Smooth muscle cell (in vitro differentiated cells): Measurements from ENCODE around the gene LLGL2. TPM values are rescaled to one million over a fixed set of nuclear protein-coding genes. Genes with fewer than 3 reads are reported as not detected.

Experiments
- DNase-seq: peaks from one replicate; lab custom pipeline; 2025; ENCODE audit not compliant: unreplicated experiment; lab: John Stamatoyannopoulos, UW
- H2AFZ ChIP-seq: fragments of 200-600 bp; sonication (generic); 2 replicates; pipeline ENCODE4 v1.6.0; 2016; ENCODE audit warnings: antibody characterized with exemption, low read depth, mild to moderate bottlenecking
- H3F3A ChIP-seq: fragments of 200-600 bp; sonication (generic); 2 replicates; pipeline ENCODE4 v1.6.0; 2017; ENCODE audit warnings: antibody characterized with exemption, low read depth
- H3K27ac ChIP-seq: fragments of 200-600 bp; sonication (generic); 2 replicates; pipeline ENCODE4 v1.5.1; 2016; ENCODE audit warnings: low read depth, mild to moderate bottlenecking
- H3K27me3 ChIP-seq: fragments of 200-600 bp; sonication (generic); 2 replicates; pipeline ENCODE4 v1.6.1; 2016; ENCODE audit warnings: low read depth, mild to moderate bottlenecking
- H3K36me3 ChIP-seq: fragments of 200-600 bp; sonication (generic); 2 replicates; pipeline ENCODE4 v1.5.1; 2016; ENCODE audit warnings: low read depth
- H3K4me1 ChIP-seq: fragments of 200-600 bp; sonication (generic); 2 replicates; pipeline ENCODE4 v1.5.1; 2016; ENCODE audit warnings: low read depth
- H3K4me2 ChIP-seq: fragments of 200-600 bp; sonication (generic); 2 replicates; pipeline ENCODE4 v1.6.0; 2016; ENCODE audit warnings: mild to moderate bottlenecking
- H3K4me3 ChIP-seq: fragments of 200-600 bp; sonication (generic); 2 replicates; pipeline ENCODE4 v1.5.1; 2016; ENCODE audit warnings: mild to moderate bottlenecking
- H3K79me2 ChIP-seq: fragments of 200-600 bp; sonication (generic); 2 replicates; pipeline ENCODE4 v1.6.0; 2016; ENCODE audit warnings: low read depth, mild to moderate bottlenecking
- H3K9ac ChIP-seq: fragments of 200-600 bp; sonication (generic); 2 replicates; pipeline ENCODE4 v1.6.0; 2016; ENCODE audit warnings: low read depth
- H3K9me3 ChIP-seq: fragments of 200-600 bp; sonication (generic); replicated peaks from 2 replicates; pipeline ENCODE4 v1.5.1; 2016; ENCODE audit warnings: low read depth
- H4K20me1 ChIP-seq: fragments of 200-600 bp; sonication (generic); 2 replicates; pipeline ENCODE4 v1.6.0; 2016; ENCODE audit warnings: low read depth
- CTCF ChIP-seq: fragments of 200-600 bp; sonication (generic); IDR thresholded peaks from 2 replicates; pipeline ENCODE4 v1.5.1; 2017; ENCODE audit warnings: borderline replicate concordance, mild to moderate bottlenecking, antibody characterized with exemption; ENCODE audit not compliant: insufficient read depth, poor library complexity, severe bottlenecking
- WGBS: methylation state at CpG from one replicate; pipeline ENCODE4 v1.1.7; 2016; ENCODE audit warnings: low lambda C conversion rate; 5-methylcytosine and 5-hydroxymethylcytosine counted together
- polyA plus RNA-seq: library from polyadenylated mRNA; unstranded; fragments of >200 nt; fragmentation: Nextera tagmentation; extraction: Ambion mirVana; gene quantifications from 2 replicates; pipeline ENCODE4 v1.2.1, GENCODE V29; 2016
- total RNA-seq: library from RNA; depleted of rRNA; stranded (reverse); fragments of >200 nt; gene quantifications from 2 replicates; pipeline ENCODE4 v1.2.3, GENCODE V29; 2014

The LLGL2 gene
- total and polyA plus RNA-seq, 2 experiments from 2014 or later = 9.9 to 12.7 TPM

DNA sequence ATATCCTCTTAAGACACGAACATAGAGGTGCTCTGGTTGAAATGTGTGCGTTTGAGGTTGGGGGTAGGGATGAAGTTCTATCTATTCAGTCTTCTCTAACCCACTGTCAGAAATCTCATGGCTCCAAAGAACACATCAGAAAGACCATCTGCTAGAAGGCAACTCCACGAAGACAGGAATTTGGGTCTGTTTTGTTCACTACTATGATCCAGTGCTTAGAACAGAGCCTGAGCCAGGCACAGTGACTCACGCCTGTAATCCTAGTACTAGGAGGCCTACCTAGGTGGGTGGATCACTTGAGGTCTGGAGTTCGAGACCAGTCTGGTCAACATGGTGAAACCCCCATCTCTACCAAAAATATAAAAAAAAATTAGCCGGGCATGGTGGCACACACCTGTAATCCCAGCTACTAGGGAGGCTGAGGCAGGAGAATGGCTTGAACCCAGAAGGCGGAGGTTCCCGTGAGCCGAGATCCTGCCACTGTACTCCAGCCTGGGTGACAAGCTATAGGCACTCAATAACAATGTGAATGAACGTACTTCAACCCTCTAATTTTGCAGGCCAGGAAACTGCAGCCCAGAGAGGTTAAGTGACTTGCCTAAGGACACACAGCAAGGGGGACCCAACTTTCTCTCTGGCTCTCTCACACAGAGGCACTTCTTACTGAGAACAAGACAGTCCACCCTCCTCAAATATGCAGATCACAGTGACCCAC lies 12.4 kb upstream of the LLGL2 start:
- Histone ChIP-seq H2AFZ (no peak overlapping the region), H3K4me3 (no peak overlapping the region), H4K20me1 (peaks cover 67% of the 10 kb centered on the region), H3K27ac (no peak overlapping the region), H3K36me3 (no peaks in the 10 kb centered on the region), H3K4me1 (peaks cover 18% of the 10 kb centered on the region), H3K27me3 (no peaks in the 10 kb centered on the region), H3K9ac (no peak overlapping the region), H3K9me3 (no peaks in the 10 kb centered on the region), H3K4me2 (no peak overlapping the region), H3F3A (no peaks in the 10 kb centered on the region), H3K79me2 (peaks cover 15% of the 10 kb centered on the region)
- TF ChIP-seq CTCF = no peak
- 62% methylated on average over 10 of the region's 10 CpGs for WGBS
- no peak for DNase-seq

DNA sequence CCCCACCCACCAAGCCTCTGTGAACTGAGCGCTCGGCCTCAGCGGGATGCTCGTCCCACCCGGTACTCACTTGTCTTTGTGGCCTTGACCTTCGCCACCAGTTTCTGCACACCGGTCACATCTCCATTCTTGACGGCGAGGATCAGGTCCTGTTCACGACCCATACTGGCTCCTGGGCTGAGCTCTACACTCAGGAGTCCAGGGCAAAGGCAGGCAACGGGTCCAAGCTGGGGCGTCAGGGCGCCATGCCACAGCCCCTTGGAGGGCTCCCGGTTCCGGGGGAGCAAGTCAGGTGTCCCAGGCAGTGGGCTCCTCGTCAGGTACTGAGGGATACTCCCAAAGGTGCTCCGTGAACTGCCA lies 11.9 kb upstream of the LLGL2 start:
- TF ChIP-seq CTCF = no peak
- H4K20me1 ChIP-seq = peaks cover 61% of the 10 kb centered on the region
- H3K27me3 ChIP-seq = no peaks in the 10 kb centered on the region
- no peaks in the 10 kb centered on the region for H3K36me3 ChIP-seq
- H3K4me3 ChIP-seq = no peak overlapping the region
- 96% methylated on average over 17 of the region's 17 CpGs for WGBS
- no peak overlapping the region for H3K9ac ChIP-seq
- no peak overlapping the region for H3K4me2 ChIP-seq
- peaks cover 18% of the 10 kb centered on the region for H3K4me1 ChIP-seq
- H3F3A ChIP-seq = no peaks in the 10 kb centered on the region
- DNase-seq = no peak
- H2AFZ ChIP-seq = no peak overlapping the region
- H3K9me3 ChIP-seq = no peaks in the 10 kb centered on the region
- H3K27ac ChIP-seq = no peak overlapping the region
- peaks cover 15% of the 10 kb centered on the region for H3K79me2 ChIP-seq

- Histone ChIP-seq H3K4me3 (peak overlapping the region; percentile 94), H3K27me3 (no peaks in the 10 kb centered on the region), H3K4me1 (peaks cover 18% of the 10 kb centered on the region), H3K79me2 (peaks cover 15% of the 10 kb centered on the region), H3K4me2 (peak overlapping the region; percentile 99), H2AFZ (peak overlapping the region; percentile 42), H3K27ac (no peak overlapping the region), H3F3A (no peaks in the 10 kb centered on the region), H4K20me1 (peaks cover 53% of the 10 kb centered on the region), H3K9ac (peak overlapping the region; percentile 69), H3K9me3 (no peaks in the 10 kb centered on the region), H3K36me3 (no peaks in the 10 kb centered on the region)
- DNase-seq = no peak
- no peak for TF ChIP-seq CTCF
- 10% methylated on average over 9 of the region's 15 CpGs for WGBS
Measured at GRCh38 chr17:75514299-75514918, 11.1 kb upstream of the LLGL2 start.
